SK-N-SH (cell line): ENCODE measurements around the gene P3H3.

Experiments
- CTCF ChIP-seq: fragments of 200-600 bp; sonication (generic); IDR thresholded peaks from 2 replicates; pipeline ENCODE4 v1.6.1; 2017; ENCODE audit warnings: antibody characterized with exemption, mild to moderate bottlenecking, moderate library complexity
- FOXJ3 ChIP-seq: sonication (generic); formaldehyde crosslinking; IDR thresholded peaks from 2 replicates; pipeline ENCODE4 v1.5.1; 2020; ENCODE audit warnings: mild to moderate bottlenecking, missing genetic modification reagents
- POLR2AphosphoS5 ChIP-seq: IDR thresholded peaks from 2 replicates; pipeline ENCODE4 v1.6.1; 2012; ENCODE audit warnings: low read depth, low read length
- REST ChIP-seq: IDR thresholded peaks from 2 replicates; pipeline ENCODE4 v1.6.1; 2012; ENCODE audit warnings: mild to moderate bottlenecking, low read depth, low read length, moderate library complexity

- TF ChIP-seq CTCF (no peak), FOXJ3 (CRISPR knock-in tag) (no peak), REST (no peak), POLR2AphosphoS5 (no peak)
These were observed 5.6 kb upstream of the P3H3 start for GRCh38 chr12:6822426-6823135.
